ENCODE measurements around the gene GBP4. TPM values are rescaled to one million over a fixed set of nuclear protein-coding genes. Genes with fewer than 3 reads are reported as not detected.

The GBP4 gene
- total and polyA plus RNA-seq, 2 of the 4 experiments (the other 2 are of a cell fraction) = not detected

DNA sequence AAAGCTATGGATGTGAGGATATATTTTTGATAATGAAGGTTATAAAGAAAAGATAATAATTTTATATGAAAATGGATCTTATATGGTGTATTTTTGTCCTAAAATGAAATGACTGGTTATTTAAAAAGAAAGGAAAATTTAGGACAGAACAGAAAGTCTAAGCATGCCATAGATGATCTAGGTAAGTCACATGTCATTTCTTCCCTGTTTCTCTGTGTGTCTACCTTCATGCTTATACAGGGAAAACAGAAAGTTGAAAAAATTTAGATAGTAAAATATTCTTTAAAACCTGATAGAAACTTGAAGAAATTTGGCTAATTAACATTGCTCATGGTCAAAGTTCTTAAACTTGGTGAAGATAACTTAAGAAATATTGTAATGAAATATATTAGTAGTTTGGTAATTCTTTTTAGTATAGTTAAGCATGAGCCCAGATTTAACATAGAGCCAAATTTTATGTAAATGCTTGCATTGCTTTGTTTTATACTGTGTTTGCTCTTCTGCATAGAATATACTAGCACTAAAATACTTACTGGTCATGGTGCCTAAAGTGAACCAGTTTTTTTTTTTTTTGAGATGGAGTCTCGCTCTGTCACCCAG, 12.4 kb upstream of the GBP4 start:
- no peak for ATAC-seq (ENCODE audit: low read depth)
- Histone ChIP-seq H4K91ac (ENCODE audit: insufficient read depth, low read depth, low read length) (no peak overlapping the region), H3K23ac (ENCODE audit: low read depth, low read length) (no peak overlapping the region), H3K4me3 (ENCODE audit: insufficient read depth, low read depth, low read length) (no peak overlapping the region), H3K36me3 (ENCODE audit: control insufficient read depth, insufficient read depth, low read length) (no peaks in the 10 kb centered on the region), H3K4me2 (ENCODE audit: low read depth, low read length) (no peak overlapping the region), H4K8ac (ENCODE audit: low read depth in 2 of 2, low read length in 2 of 2) (no peak overlapping the region), H3K9ac (ENCODE audit: low read depth, low read length) (no peak overlapping the region), H3K9me3 (ENCODE audit: control insufficient read depth, insufficient read depth, low read length) (no peaks in the 10 kb centered on the region), H2AK5ac (ENCODE audit: low read depth, low read length) (no peak overlapping the region), H3K14ac (replicated peaks; ENCODE audit: low read depth, low read length) (no peak overlapping the region), H3K79me1 (ENCODE audit: low read depth in 1 of 2, low read length in 2 of 2) (no peaks in the 10 kb centered on the region), H3K4me1 (ENCODE audit: control insufficient read depth, insufficient read depth, low read length) (no peaks in the 10 kb centered on the region), H4K20me1 (ENCODE audit: insufficient read depth, low read length) (no peaks in the 10 kb centered on the region), H3K56ac (ENCODE audit: extremely low read depth, insufficient read depth, low read length) (no peak overlapping the region), H3K9me1 (ENCODE audit: insufficient read depth, low read length) (no peaks in the 10 kb centered on the region), H3K27me3 (ENCODE audit: control insufficient read depth, insufficient read depth, low read length) (no peaks in the 10 kb centered on the region), H3K18ac (ENCODE audit: low read depth, low read length) (no peak overlapping the region), H4K5ac (ENCODE audit: low read depth, low read length) (no peak overlapping the region), H2BK15ac (ENCODE audit: low read depth, low read length) (no peak overlapping the region), H3K4ac (ENCODE audit: low read depth, low read length) (no peak overlapping the region), H2AFZ (replicated peaks; ENCODE audit: low read length, poor library complexity) (no peak overlapping the region), H3K27ac (ENCODE audit: insufficient read depth, low read length) (no peak overlapping the region), H2AK9ac (replicated peaks; ENCODE audit: low read depth, low read length, poor library complexity) (no peak overlapping the region), H2BK120ac (ENCODE audit: low read depth, low read length) (no peak overlapping the region), H2BK20ac (ENCODE audit: low read depth, low read length) (no peak overlapping the region), H2BK5ac (ENCODE audit: low read depth, low read length, poor library complexity, severe bottlenecking) (no peak overlapping the region)
- CTCF ChIA-PET = no interaction called here
- TF ChIP-seq CHD1 (IDR thresholded peaks at IDR 0.05; ENCODE audit: low read depth, low read length) (no peak), RAD21 (IDR thresholded peaks at IDR 0.05; ENCODE audit: low read length) (no peak), BHLHE40 (IDR thresholded peaks at IDR 0.05; ENCODE audit: low read depth, low read length) (no peak), RCOR1 (IDR thresholded peaks at IDR 0.05; ENCODE audit: insufficient replicate concordance, low read length) (no peak), RFX5 (IDR thresholded peaks at IDR 0.05; ENCODE audit: low read depth, low read length) (no peak), POLR2A (IDR thresholded peaks at IDR 0.05; ENCODE audit: low read depth, low read length) (no peak), MXI1 (IDR thresholded peaks at IDR 0.05; ENCODE audit: borderline replicate concordance, low read depth, low read length) (no peak), CEBPB (IDR thresholded peaks at IDR 0.05; ENCODE audit: low read depth, low read length) (no peak)
- dilution Hi-C loops (cut with HindIII; ENCODE audit: low sequenced_read_pairs, unreplicated experiment) = no loop called here
- DNase-seq = no peak
- no CpG with 5 or more reads among the region's 1 CpG for WGBS, 2 experiments (ENCODE audit: extremely low coverage in 2 of 2, insufficient read length in 1 of 2)
- in situ Hi-C loops (cut with MboI; ENCODE audit: low sequenced_read_pairs) = no loop called here
- no TSS peak for BruUV-seq (replicated peaks)
- POLR2A ChIA-PET (ENCODE audit: unreplicated experiment) = no interaction called here
- intact Hi-C loops (cut with micrococcal nuclease) = no loop called here
